Stimulated activated CD8-positive, alpha-beta memory T cell treated with anti-CD3 and anti-CD28 coated beads, Interleukin-12 subunit alpha, Interleukin-12 subunit beta, amount 100 ng/mL, for 24 hours (primary cell): Measurements from ENCODE around the gene PLIN1.

Source experiments
- DNase-seq: peaks from one replicate; pipeline ENCODE4 v3.0.0-alpha.2; 2020; ENCODE audit errors: extremely low read depth

PLIN1 gene

DNA sequence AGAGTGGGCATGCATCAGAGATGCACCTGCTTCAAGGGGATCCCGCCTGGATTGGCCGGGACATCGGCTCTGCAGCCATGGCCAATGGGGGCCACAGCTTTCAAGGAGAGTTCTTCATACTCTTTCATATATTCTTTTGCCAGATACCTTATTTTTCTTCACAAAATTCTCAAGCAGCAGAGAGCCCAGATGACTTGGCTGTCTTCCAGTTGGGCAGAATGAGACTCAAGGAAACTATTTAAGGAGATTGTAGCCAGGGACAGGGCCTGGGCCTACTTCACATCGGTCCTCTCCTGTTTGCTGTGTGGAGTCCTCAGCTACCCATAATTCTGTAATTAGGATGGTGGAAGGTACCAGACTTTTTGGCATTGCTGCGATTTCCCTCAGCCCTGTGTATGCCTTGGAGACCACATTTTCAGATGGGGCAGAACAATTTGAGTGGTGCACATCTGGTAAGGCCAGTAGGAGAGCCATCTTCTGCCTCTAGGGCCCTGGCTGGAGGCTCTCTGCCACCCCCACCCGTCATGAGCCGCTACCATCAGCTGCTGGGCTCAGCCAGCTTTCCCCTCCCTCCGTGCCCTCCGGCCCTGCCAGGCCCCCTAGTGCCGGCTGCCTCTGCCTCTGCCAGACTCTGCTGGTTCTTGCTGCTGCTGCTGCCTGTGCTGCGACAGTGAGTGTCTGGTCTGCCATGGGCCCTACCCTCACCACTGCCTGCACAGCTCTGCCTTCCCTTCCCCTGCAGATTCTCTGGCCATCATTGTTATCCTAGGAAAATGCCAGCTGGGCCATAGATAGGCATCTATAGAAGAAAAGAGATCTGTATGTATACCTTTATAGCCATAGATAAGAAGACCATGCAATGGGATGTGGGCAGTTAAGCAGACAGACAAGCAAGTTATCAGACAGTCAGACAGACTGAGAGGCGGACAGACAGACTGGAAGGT is 6.7 kb downstream of the PLIN1 start:
- DNase-seq, result no peak

DNA sequence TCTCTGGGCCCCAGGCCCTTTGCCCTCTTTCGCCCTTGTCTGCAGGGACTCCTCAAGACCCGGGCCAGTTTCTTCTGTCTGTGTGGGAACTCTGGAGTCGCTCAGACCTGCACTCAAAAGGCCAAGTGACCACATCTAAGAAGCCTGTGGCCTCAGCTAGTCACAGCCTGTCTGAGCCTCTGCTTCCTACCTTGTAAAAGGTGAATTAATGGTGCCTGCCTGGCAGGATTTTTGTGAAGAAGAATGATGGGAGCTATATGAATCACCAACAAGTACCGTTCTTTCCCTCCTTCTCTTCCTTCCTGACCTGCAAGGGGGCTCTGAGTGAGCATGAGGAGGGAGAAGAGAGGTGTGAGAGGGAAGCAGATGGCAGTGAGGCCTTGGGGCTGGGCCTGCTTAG is 7.5 kb downstream of the PLIN1 start:
- no peak for DNase-seq

- DNase-seq, result no peak
Observed at GRCh38 chr15:89670971-89671560, 8.1 kb downstream of the PLIN1 start.

- no peak for DNase-seq
Observed at GRCh38 chr15:89669941-89670340, 9.2 kb downstream of the PLIN1 start.

DNA sequence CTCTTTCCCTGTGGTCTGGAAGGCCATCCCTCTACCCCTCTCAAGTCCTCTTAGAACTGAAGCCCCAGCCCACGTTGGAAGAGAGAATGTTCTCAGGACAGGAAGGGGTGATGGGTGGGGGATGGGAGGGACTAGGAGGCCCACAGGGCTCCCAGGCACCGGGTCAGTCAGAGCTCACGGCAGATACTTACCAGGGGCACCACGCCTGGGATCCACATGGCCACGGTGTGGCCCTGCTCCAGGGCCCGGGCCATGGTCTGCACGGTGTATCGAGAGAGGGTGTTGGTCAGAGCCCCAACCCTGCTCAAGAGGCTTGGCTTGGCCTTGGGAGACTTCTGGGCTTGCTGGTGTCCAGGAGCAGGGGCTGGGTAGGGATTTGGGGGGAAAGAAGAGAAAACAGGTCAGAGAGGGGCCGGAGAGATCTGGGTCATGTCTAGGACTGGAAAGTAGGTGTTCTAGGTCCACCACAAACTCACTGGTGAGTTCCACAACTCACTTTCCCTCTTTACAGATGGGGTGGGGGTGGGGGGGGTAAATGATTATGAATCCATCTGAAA is 9.8 kb downstream of the PLIN1 start:
- DNase-seq, result no peak

- no peak for DNase-seq
Observed at GRCh38 chr15:89668171-89668570, 11.0 kb downstream of the PLIN1 start.

- no peak for DNase-seq
Observed at GRCh38 chr15:89667706-89667960, 11.5 kb downstream of the PLIN1 start.

- no peak for DNase-seq
Observed at GRCh38 chr15:89666858-89667705, 12.1 kb downstream of the PLIN1 start.

GRCh38 chr15:89666184-89666857 is 12.8 kb downstream of the PLIN1 start:
- no peak for DNase-seq

- DNase-seq, result no peak
Observed at GRCh38 chr15:89665449-89666181, 13.6 kb downstream of the PLIN1 start.

DNA sequence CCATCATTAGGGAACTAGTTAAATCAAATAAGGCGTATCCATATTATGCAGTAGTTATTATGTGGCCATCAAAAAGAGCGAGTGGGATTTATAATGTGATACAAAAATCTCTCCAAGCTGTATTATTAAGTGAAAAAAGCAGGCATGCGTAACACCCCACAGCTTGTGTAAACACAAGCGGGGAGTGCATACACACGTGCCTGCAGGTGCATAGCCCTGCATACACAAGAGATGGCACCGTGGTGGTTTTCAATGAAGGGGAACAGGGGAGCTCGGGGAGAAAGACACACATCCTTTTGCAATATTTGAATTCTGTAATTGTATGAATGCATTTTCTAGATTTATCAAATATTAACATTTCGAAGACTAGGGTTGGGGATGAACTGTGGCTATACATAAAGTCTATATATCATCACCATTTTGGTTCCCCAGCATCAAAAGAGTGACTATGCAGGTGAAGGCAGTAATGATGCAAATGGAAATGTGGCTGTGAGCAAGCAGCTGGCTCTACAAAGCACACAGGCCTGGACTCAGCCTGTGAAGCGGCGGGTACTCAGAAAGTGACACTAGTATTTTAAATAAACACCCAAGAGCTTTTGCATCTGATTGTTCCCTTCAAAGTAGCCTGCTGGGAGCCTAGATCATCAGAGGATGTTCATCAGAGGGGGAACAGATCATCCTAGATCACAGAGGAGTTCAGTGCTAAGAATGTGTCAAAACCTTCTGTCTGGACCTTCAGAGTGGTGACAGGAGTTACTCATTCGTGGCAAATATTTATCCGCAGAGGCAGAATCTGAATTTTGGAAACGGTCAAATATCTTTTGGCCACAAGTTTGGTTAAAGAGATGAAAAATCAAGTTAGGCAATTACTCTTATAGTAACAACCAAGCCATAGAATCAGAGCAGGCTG is 14.5 kb downstream of the PLIN1 start:
- DNase-seq, result no peak

DNA sequence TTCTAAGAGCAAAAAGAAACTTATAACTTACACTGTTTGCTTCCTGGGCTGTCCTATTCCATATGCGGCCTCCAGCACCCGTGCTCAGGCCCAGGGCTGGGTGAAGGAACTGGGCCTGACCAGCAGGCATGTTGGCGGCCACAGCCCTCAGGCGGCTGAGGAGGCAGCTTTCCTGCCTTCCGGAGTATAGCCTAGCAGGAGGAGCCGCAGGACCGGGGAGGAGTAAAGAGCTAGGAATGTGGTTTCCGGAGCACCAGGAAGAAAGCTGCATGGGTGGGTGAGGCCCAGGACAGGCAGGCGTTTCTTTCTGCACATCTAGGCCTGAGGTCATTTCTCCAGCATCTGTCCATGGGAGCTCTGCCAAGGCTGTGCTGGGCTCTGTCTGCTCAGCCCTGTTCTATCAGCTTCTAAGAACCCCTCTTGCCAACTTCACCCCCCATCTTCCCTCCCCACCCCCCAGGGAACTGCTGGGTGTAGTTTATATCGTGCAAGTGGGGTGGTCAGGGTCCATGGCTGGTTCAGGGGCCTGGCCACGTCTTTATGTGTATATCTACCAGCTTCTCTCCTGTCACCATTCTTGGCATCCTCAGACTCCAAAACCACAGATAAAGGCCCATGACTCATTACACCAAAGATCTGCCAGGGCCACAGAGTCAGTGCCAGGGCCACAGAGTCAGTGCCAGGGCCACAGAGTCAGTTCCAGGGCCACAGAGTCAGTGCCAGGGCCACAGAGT is 16.1 kb downstream of the PLIN1 start:
- DNase-seq, result no peak

- no peak for DNase-seq
Observed at GRCh38 chr15:89660556-89660955, 18.6 kb downstream of the PLIN1 start.

DNA sequence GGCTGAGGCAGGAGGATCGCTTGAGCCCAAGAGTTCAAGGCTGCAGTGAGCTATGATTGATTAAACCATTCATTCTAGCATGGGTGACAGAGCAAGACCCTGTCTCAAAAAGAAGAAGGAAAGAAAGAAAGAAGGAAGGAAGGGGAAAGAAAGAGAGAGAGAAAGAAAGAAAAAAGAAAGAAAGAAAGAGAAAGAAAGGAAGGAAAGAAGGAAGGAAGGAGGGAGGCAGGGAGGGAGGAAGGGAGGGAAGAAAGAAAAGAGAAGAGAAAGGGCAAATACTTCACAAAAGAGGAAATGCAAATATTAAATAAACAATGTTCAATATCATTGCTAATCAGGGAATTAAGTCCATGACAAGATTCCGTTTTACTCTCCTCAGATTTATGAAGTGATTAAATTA is 19.9 kb downstream of the PLIN1 start:
- DNase-seq, result no peak

DNA sequence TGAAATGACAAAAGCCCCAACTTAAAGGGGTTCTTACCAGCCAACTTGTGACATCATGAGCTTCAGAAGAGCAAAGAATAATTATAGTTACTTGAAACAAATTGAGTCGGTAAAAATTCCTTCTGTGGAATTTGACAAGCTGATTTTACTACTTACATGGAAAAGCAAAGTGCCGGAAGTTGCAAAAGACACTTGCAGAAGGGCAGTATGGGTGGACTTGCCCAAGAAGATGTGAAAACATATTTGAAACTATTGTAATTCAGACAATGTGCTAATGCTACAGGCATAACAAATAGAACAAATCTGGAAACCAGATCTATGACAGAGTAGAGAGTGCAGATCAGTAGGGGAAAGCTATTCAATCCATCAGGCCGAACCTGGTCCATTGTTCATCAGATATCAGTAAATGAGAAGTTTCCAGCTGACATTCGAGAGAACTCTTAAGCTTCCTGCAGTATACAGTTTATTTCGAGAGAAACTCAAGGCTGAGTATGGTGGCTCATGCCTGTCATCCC is 21.4 kb downstream of the PLIN1 start:
- DNase-seq, result no peak

GRCh38 chr15:89656116-89656815 is 22.9 kb downstream of the PLIN1 start:
- DNase-seq, result no peak

DNA sequence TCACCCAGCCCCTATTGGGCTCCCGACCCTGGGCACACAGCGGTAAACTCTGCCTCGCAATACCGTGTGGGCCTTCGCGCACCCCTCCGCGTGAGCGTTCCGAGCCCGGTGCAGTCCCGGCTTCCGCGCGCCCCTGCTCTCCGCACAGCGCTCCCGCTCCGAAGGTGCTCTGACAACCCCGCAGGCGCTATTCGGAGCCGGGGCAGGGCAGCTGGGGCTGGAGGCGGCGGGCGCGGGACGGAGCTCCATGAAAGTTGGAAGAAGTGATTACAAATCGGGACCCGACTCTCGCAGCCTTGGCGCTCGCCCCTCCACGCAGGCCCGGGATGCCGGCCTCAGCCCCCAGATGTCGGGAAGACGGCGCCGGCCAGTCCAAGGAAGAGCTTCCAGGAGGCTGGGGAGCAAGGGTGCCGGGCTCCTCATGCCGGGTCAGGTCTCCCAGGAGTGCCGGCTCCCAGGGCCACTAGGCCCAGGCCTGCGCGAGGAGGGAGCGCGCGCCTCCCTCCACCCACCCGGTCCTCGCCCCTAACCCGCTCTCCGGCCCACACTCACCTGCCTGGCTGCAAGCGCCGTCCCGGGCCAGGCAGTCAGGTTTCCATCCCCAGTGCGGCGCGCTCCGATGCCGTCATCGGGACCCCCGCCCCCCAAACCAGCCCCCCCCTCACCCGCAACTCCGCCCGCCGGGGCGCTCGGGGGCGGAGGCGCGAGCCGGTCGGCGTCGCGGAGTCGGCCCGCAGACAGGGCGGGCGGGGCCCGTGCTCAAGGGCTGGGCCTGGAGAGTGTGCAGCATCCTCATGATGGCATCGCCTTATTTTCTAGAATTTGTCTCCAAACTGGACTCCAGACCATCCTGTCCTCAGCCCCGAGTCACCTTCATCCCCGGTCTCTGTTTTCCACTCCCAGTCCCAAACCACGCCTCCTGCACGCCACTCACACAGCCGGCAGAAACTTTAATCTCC is 24.0 kb downstream of the PLIN1 start, which contains the start of gene KIF7:
Gene KIF7, minus strand, starts transcription at position 621 of the 959 bp plus-strand sequence. CDS start 2,537 bp downstream, outside the sequence.
- DNase-seq, result no peak
